OCI-LY1 (cell line): ENCODE data around the gene KLHDC7B.

Source experiments
- EZH2 ChIP-seq: fragments of 200-600 bp; sonication (generic), shearing (Covaris generic); IDR thresholded peaks from 2 replicates; pipeline ENCODE4 v1.8.0; 2017; ENCODE audit warnings: borderline replicate concordance, mixed run types, mild to moderate bottlenecking, antibody characterized with exemption, low read length, moderate library complexity, mixed read lengths
- TF ChIP-seq, protein P1 (sequence below): fragments of 200-600 bp; sonication (generic), shearing (Covaris generic); IDR thresholded peaks from 2 replicates; pipeline ENCODE4 v1.5.1; 2017; ENCODE audit warnings: mild to moderate bottlenecking, antibody characterized with exemption, low read length, moderate library complexity, mixed read lengths

- TF ChIP-seq EZH2, result no peak
- TF ChIP-seq, protein P1, sequence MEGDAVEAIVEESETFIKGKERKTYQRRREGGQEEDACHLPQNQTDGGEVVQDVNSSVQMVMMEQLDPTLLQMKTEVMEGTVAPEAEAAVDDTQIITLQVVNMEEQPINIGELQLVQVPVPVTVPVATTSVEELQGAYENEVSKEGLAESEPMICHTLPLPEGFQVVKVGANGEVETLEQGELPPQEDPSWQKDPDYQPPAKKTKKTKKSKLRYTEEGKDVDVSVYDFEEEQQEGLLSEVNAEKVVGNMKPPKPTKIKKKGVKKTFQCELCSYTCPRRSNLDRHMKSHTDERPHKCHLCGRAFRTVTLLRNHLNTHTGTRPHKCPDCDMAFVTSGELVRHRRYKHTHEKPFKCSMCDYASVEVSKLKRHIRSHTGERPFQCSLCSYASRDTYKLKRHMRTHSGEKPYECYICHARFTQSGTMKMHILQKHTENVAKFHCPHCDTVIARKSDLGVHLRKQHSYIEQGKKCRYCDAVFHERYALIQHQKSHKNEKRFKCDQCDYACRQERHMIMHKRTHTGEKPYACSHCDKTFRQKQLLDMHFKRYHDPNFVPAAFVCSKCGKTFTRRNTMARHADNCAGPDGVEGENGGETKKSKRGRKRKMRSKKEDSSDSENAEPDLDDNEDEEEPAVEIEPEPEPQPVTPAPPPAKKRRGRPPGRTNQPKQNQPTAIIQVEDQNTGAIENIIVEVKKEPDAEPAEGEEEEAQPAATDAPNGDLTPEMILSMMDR, result no peak; the same call in 1 of the 2 replicates
Measured at GRCh38 chr22:50542416-50542927, 3.2 kb upstream of the KLHDC7B start.
